Parathyroid adenoma (tissue), 2 donors: ENCODE results near the gene TAF1B.
A peak's percentile ranks its signal among the peaks of the same experiment; 100 is the strongest.

Experiments
- H2AFZ ChIP-seq: fragments of 300-600 bp; sonication (generic); one replicate; pipeline ENCODE4 v1.7.0; 2017; ENCODE audit warnings: antibody characterized with exemption, mild to moderate bottlenecking
- H3K27ac ChIP-seq: fragments of 300-600 bp; sonication (generic); one replicate; pipeline ENCODE4 v1.7.0; 2017
- H3K27me3 ChIP-seq: fragments of 300-600 bp; sonication (generic); one replicate; pipeline ENCODE4 v1.7.0; 2017; ENCODE audit warnings: low read length; ENCODE audit not compliant: control insufficient read depth, insufficient read depth
- H3K36me3 ChIP-seq: fragments of 300-600 bp; sonication (generic); one replicate; pipeline ENCODE4 v1.7.0; 2017; ENCODE audit warnings: low read length; ENCODE audit not compliant: control insufficient read depth, insufficient read depth
- H3K4me1 ChIP-seq: fragments of 300-600 bp; sonication (generic); one replicate; pipeline ENCODE4 v1.7.0; 2017; ENCODE audit warnings: control low read depth
- H3K4me2 ChIP-seq: fragments of 300-600 bp; sonication (generic); one replicate; pipeline ENCODE4 v1.7.0; 2017; ENCODE audit warnings: low read length
- H3K4me3 ChIP-seq: fragments of 300-600 bp; sonication (generic); one replicate; pipeline ENCODE4 v1.7.0; 2017; ENCODE audit warnings: low read depth, low read length
- H3K79me2 ChIP-seq: fragments of 300-600 bp; sonication (generic); one replicate; pipeline ENCODE4 v1.7.0; 2017; ENCODE audit warnings: control low read depth
- H3K9ac ChIP-seq: fragments of 300-600 bp; sonication (generic); one replicate; pipeline ENCODE4 v1.7.0; 2017; ENCODE audit warnings: mild to moderate bottlenecking
- H3K9me3 ChIP-seq: fragments of 300-600 bp; sonication (generic); one replicate; pipeline ENCODE4 v1.7.0; 2017; ENCODE audit warnings: low read length; ENCODE audit not compliant: control insufficient read depth
- TF ChIP-seq, protein P1 (sequence below): fragments of 300-600 bp; sonication (generic); IDR thresholded peaks from one replicate; pipeline ENCODE4 v1.7.0; 2017; ENCODE audit warnings: antibody characterized with exemption, mild to moderate bottlenecking
- donor health status: primary hyperparathyroidism.

TAF1B gene

DNA sequence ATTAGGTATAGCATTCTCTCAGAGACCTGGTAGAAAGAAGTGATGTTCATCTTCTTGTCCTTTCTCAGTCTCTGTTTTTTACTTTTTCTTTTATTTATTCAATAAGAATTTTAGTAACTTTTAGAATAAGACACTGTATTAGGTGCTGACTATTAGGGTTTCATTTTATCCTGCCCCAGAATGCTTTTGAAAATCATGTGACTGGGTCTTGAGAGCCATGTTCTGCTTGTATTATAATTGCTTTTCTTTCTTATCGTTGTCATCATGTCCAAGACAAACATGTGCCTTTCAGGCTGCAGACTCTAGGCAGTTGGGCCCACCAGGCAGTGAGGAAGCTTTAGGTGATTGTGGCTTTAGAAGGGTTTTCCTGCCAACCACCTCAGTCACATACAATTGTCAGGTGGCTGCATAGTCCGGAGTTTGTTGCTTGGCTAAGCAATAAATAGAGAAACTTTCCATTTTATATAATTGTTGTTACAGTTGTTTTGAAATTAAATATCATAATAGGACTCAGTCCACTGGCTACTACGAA, 123.3 kb downstream of the TAF1B start:
- H3K9me3 ChIP-seq, result no peaks in the 10 kb centered on the region
- TF ChIP-seq, protein P1, sequence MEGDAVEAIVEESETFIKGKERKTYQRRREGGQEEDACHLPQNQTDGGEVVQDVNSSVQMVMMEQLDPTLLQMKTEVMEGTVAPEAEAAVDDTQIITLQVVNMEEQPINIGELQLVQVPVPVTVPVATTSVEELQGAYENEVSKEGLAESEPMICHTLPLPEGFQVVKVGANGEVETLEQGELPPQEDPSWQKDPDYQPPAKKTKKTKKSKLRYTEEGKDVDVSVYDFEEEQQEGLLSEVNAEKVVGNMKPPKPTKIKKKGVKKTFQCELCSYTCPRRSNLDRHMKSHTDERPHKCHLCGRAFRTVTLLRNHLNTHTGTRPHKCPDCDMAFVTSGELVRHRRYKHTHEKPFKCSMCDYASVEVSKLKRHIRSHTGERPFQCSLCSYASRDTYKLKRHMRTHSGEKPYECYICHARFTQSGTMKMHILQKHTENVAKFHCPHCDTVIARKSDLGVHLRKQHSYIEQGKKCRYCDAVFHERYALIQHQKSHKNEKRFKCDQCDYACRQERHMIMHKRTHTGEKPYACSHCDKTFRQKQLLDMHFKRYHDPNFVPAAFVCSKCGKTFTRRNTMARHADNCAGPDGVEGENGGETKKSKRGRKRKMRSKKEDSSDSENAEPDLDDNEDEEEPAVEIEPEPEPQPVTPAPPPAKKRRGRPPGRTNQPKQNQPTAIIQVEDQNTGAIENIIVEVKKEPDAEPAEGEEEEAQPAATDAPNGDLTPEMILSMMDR, result no peak
- no peak overlapping the region for H2AFZ ChIP-seq
- no peak overlapping the region for H3K4me3 ChIP-seq
- H3K27me3 ChIP-seq, result no peaks in the 10 kb centered on the region
- no peaks in the 10 kb centered on the region for H3K36me3 ChIP-seq
- peaks cover 44% of the 10 kb centered on the region for H3K4me1 ChIP-seq
- H3K9ac ChIP-seq, result no peak overlapping the region
- no peaks in the 10 kb centered on the region for H3K79me2 ChIP-seq
- H3K27ac ChIP-seq, result peak overlapping the region; percentile 21
- no peak overlapping the region for H3K4me2 ChIP-seq

DNA sequence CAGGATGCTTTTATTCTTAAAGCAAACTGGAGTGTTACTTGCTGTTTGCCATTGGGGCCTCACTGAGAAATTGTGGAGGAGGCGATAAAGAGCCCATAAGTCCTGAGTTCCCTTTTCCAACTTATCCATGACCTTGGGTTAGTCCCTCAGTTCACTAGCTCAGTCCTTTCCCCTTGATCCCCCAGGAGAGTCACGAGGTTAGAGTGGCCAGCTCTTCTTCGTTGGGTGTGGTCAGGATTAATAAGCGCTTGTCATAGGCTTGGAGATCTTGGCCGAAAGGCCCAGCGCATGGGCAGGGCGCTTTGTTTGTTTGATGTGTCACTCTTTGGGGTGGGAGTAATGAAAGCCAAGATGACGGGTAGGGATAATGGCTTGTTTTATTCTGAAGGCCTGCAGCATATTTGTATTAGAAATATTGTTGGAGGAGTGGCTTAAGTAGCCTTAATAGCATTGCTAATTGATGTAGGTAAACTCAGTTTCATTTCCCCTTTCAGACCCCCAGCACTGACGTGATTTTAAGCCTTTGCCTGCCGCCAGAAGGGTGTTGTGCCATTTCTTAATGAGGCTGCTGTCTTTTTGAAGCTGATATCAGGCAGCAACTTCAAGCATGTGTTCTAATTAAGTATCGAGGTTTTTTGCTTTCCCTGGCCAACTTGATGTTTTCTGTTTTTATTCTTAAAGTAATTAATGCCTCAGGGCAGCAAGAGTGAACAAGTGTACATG, 123.9 kb downstream of the TAF1B start:
- Histone ChIP-seq H3K4me3 (no peak overlapping the region), H3K79me2 (no peaks in the 10 kb centered on the region), H2AFZ (no peak overlapping the region)

DNA sequence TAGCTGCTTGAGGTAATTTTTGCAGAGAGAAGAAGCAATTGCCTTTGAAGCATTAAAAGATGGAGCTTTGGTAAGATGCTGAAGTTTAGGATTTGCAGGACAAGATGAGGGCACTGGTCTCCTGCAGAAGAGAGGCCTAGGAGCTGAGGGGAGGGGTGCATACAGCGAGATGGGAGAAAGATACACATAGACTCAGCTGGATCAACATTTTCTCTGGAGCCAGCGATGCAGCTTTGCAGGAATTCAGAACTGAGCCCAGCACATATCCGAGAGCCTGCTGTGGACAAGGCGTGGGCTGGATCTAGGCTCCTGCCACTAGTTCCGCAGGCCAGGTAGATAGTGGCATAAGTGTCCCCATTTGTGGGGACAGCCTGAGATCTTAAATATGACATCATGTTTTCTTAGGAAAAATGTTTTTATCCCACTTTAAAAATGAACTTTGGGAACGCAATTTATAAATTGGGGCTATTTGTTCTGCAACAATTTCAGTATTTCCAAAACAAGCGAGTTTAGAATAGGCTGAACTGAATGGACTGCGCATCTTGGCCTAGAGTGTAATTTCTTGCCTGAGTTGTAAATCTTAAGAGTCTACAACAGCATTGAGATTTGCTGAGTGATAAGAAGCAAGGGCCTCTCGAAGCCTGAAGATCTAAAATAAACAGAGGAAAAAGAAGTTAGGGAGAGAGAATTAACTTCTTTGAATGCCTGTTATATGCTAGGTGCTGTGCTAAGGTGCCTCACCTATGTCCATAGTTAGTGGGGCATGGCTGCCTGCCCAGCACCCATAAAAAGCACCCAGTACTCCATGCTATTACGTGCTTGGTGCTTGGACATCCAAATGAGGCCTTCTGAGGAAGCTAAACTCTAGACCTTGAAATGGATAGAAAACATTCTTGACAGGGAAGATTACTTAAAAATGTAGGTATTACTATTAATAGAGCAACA, 125.6 kb downstream of the TAF1B start:
- H3K4me1 ChIP-seq, result peaks cover 59% of the 10 kb centered on the region
- no peaks in the 10 kb centered on the region for H3K9me3 ChIP-seq
- peak overlapping the region; percentile 55 for H3K4me2 ChIP-seq
- no peak overlapping the region for H3K4me3 ChIP-seq
- no peaks in the 10 kb centered on the region for H3K27me3 ChIP-seq
- no peaks in the 10 kb centered on the region for H3K79me2 ChIP-seq
- no peak overlapping the region for H2AFZ ChIP-seq
- H3K36me3 ChIP-seq, result no peaks in the 10 kb centered on the region
- TF ChIP-seq, protein P1, result no peak
- peak overlapping the region; percentile 70 for H3K27ac ChIP-seq
- no peak overlapping the region for H3K9ac ChIP-seq

More for the DNA sequence above, 123.9 kb downstream of the TAF1B start:
- H3K36me3 ChIP-seq, result no peaks in the 10 kb centered on the region
- H3K9ac ChIP-seq, result no peak overlapping the region
- no peaks in the 10 kb centered on the region for H3K27me3 ChIP-seq
- peaks cover 51% of the 10 kb centered on the region for H3K4me1 ChIP-seq
- peak overlapping the region; percentile 21 for H3K27ac ChIP-seq
- no peak overlapping the region for H3K4me2 ChIP-seq
- TF ChIP-seq, protein P1, result no peak
- no peaks in the 10 kb centered on the region for H3K9me3 ChIP-seq

DNA sequence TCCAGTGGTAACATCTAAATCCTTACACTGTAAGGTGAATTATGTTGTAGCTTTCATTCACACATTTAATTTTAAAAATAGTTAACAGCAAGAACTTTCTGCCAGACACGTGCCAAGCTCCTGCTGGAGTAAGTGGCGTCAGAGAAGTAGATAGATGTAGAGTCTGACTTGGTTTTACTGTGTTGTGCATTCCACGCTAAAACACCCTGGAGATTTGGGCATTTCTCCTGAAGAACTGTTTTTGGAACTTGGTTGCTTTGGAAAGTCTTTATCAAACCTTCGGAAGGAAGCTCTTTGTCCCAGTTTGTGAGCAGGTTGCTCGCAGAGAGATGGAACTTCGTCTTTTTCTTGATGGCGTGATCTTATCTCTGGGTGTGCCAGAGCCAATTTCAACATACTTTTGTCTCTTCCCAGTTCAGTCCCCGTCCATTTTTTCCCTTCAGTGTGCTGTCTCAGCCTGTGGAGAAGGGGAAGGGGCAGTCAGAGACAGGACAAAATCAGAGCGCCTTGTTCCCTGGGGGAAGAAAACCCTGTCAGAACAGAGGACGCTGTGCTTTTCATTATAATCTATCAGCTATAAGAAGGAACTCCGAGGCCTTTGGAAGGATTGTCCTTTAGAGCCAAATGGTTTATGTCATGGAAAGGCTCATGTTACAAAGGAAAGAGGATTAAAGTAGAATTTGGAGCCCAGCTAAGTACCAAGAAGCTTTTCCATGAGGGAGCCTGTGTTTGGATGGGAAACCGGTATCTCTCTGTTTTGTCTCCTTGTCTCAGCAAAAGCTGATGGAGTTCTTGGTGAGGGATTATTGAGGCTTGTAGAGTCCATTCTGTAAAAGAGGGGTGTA, 127.1 kb downstream of the TAF1B start:
- peak overlapping the region; percentile 49 for H3K27ac ChIP-seq
- H2AFZ ChIP-seq, result peak overlapping the region; percentile 26
- H3K27me3 ChIP-seq, result no peaks in the 10 kb centered on the region
- no peak overlapping the region for H3K4me3 ChIP-seq
- no peak overlapping the region for H3K9ac ChIP-seq
- peaks cover 71% of the 10 kb centered on the region for H3K4me1 ChIP-seq
- no peaks in the 10 kb centered on the region for H3K9me3 ChIP-seq
- H3K4me2 ChIP-seq, result peak overlapping the region; percentile 44
- H3K79me2 ChIP-seq, result no peaks in the 10 kb centered on the region
- TF ChIP-seq, protein P1, result no peak
- no peaks in the 10 kb centered on the region for H3K36me3 ChIP-seq
